ENCODE data around the gene MAP1S. TPM values are rescaled to one million over a fixed set of nuclear protein-coding genes. Genes with fewer than 3 reads are reported as not detected.

MAP1S gene
- polyA plus RNA-seq, 3 donors = 11.0 to 27.8 (median 13.9) TPM

GRCh38 chr19:17752865-17753639 lies 33.8 kb downstream of the MAP1S start:
- no peak overlapping the region for H3K27ac ChIP-seq (ENCODE audit: low read depth, low read length)
- 74 to 95% (median 86%) methylated on average over 7 of the region's 7 CpGs for WGBS, 3 donors

- no peak overlapping the region for H3K27ac ChIP-seq (ENCODE audit: low read depth, low read length)
- 39 to 61% (median 60%) methylated on average over 9 of the region's 9 CpGs for WGBS, 3 donors
Observed at GRCh38 chr19:17753976-17754375, 34.7 kb downstream of the MAP1S start.

GRCh38 chr19:17754634-17755442 lies 35.6 kb downstream of the MAP1S start:
- WGBS, 3 donors = 68 to 77% (median 73%) methylated on average over 5 of the region's 5 CpGs

GRCh38 chr19:17755443-17755890 lies 36.2 kb downstream of the MAP1S start:
- H3K27ac ChIP-seq (ENCODE audit: low read depth, low read length) = no peak overlapping the region
- WGBS, 3 donors = 50 to 76% (median 67%) methylated on average over 1 of the region's 1 CpG

More at GRCh38 chr19:17754634-17755442, 35.6 kb downstream of the MAP1S start:
- no peak overlapping the region for H3K27ac ChIP-seq (ENCODE audit: low read depth, low read length)

- no peak overlapping the region for H3K27ac ChIP-seq (ENCODE audit: low read depth, low read length)
- 45 to 70% (median 65%) methylated on average over 12 of the region's 12 CpGs for WGBS, 3 donors
Observed at GRCh38 chr19:17755977-17756670, 36.8 kb downstream of the MAP1S start.

GRCh38 chr19:17757125-17757524 lies 37.8 kb downstream of the MAP1S start:
- no peak overlapping the region for H3K27ac ChIP-seq (ENCODE audit: low read depth, low read length)
- WGBS, 3 donors = 32 to 43% (median 35%) methylated on average over 9 of the region's 9 CpGs

- no peak overlapping the region for H3K27ac ChIP-seq (ENCODE audit: low read depth, low read length)
- 66 to 73% (median 69%) methylated on average over 5 of the region's 5 CpGs for WGBS, 3 donors
Observed at GRCh38 chr19:17758515-17758914, 39.2 kb downstream of the MAP1S start.

GRCh38 chr19:17761148-17761547 lies 41.9 kb downstream of the MAP1S start:
- 73 to 89% (median 84%) methylated on average over 4 of the region's 4 CpGs for WGBS, 3 donors
- no peak overlapping the region for H3K27ac ChIP-seq (ENCODE audit: low read depth, low read length)

GRCh38 chr19:17762505-17763229 lies 43.4 kb downstream of the MAP1S start:
- 54 to 74% (median 62%) methylated on average over 17 of the region's 17 CpGs for WGBS, 3 donors

GRCh38 chr19:17764348-17764747 lies 45.1 kb downstream of the MAP1S start:
- H3K27ac ChIP-seq (ENCODE audit: low read depth, low read length) = no peak overlapping the region
- WGBS, 3 donors = 81 to 91% (median 89%) methylated on average over 7 of the region's 7 CpGs

More at GRCh38 chr19:17762505-17763229, 43.4 kb downstream of the MAP1S start:
- no peak overlapping the region for H3K27ac ChIP-seq (ENCODE audit: low read depth, low read length)

GRCh38 chr19:17765069-17765618 lies 45.9 kb downstream of the MAP1S start:
- 33 to 71% (median 46%) methylated on average over 12 of the region's 12 CpGs for WGBS, 3 donors
- H3K27ac ChIP-seq (ENCODE audit: low read depth, low read length) = no peak overlapping the region

- 7 to 18% (median 12%) methylated on average over 29 of the region's 29 CpGs for WGBS, 3 donors
- H3K27ac ChIP-seq (ENCODE audit: low read depth, low read length) = no peak overlapping the region
Observed at GRCh38 chr19:17766543-17767131, 47.4 kb downstream of the MAP1S start.

GRCh38 chr19:17767559-17767958 lies 48.3 kb downstream of the MAP1S start:
- no peak overlapping the region for H3K27ac ChIP-seq (ENCODE audit: low read depth, low read length)
- WGBS, 3 donors = 16 to 86% (median 75%) methylated on average over 1 of the region's 1 CpG

- no peak overlapping the region for H3K27ac ChIP-seq (ENCODE audit: low read depth, low read length)
- 76 to 88% (median 86%) methylated on average over 10 to 13 of the region's 13 CpGs for whole genome bisulfite sequencing, 3 donors
Observed at GRCh38 chr19:17770613-17771012, 51.3 kb downstream of the MAP1S start.

GRCh38 chr19:17772172-17772571 lies 52.9 kb downstream of the MAP1S start:
- no peak overlapping the region for H3K27ac ChIP-seq (ENCODE audit: low read depth, low read length)
- WGBS, 3 donors = 94 to 98% (median 97%) methylated on average over 4 of the region's 4 CpGs

GRCh38 chr19:17775245-17775927 lies 56.1 kb downstream of the MAP1S start:
- no peak overlapping the region for H3K27ac ChIP-seq (ENCODE audit: low read depth, low read length)
- 51 to 71% (median 69%) methylated on average over 16 of the region's 16 CpGs for WGBS, 3 donors

All from adipose tissue (tissue), 3 donors.